ENCODE results near the gene U2AF1L4.

DNA sequence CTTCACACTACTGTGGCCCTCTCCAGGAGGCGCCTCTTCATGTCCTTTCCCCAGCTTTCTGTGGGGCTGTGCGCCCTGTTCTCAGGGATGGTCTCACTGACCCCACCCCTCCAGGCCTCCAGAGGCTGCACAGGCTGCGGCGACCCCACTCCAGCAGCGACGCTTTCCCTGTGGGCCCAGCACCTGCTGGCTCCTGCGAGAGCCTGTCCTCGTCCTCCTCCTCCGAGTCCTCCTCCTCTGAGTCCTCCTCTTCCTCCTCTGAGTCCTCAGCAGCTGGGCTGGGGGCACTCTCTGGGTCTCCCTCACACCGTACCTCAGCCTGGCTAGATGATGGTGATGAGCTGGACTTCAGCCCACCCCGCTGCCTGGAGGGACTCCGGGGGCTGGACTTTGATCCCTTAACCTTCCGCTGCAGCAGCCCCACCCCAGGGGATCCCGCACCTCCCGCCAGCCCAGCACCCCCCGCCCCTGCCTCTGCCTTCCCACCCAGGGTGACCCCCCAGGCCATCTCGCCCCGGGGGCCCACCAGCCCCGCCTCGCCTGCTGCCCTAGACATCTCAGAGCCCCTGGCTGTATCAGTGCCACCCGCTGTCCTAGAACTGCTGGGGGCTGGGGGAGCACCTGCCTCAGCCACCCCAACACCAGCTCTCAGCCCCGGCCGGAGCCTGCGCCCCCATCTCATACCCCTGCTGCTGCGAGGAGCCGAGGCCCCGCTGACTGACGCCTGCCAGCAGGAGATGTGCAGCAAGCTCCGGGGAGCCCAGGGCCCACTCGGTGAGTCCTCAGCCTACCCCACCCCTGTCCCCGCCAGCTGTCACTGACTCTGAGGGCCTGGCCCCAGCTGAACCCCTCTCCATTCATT, 41.3 kb upstream of the U2AF1L4 start:
- TF ChIP-seq, protein P1, sequence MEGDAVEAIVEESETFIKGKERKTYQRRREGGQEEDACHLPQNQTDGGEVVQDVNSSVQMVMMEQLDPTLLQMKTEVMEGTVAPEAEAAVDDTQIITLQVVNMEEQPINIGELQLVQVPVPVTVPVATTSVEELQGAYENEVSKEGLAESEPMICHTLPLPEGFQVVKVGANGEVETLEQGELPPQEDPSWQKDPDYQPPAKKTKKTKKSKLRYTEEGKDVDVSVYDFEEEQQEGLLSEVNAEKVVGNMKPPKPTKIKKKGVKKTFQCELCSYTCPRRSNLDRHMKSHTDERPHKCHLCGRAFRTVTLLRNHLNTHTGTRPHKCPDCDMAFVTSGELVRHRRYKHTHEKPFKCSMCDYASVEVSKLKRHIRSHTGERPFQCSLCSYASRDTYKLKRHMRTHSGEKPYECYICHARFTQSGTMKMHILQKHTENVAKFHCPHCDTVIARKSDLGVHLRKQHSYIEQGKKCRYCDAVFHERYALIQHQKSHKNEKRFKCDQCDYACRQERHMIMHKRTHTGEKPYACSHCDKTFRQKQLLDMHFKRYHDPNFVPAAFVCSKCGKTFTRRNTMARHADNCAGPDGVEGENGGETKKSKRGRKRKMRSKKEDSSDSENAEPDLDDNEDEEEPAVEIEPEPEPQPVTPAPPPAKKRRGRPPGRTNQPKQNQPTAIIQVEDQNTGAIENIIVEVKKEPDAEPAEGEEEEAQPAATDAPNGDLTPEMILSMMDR (IDR thresholded peaks at IDR 0.05; ENCODE audit: low read depth, low read length, poor library complexity, severe bottlenecking) = no peak
- TF ChIP-seq EZH2phosphoT487 (IDR thresholded peaks at IDR 0.05; ENCODE audit: borderline replicate concordance, low read length) = no peak
